GM21526 (cell line): ENCODE data around the gene SIRT4.

ENCODE experiments used
- ATAC-seq: cut with Tn5 transposase; IDR thresholded peaks from one replicate; pipeline ENCODE4 v1.9.1; 2021; ENCODE audit warnings: moderate library complexity; ENCODE audit not compliant: unreplicated experiment, low FRiP score

SIRT4 gene

DNA sequence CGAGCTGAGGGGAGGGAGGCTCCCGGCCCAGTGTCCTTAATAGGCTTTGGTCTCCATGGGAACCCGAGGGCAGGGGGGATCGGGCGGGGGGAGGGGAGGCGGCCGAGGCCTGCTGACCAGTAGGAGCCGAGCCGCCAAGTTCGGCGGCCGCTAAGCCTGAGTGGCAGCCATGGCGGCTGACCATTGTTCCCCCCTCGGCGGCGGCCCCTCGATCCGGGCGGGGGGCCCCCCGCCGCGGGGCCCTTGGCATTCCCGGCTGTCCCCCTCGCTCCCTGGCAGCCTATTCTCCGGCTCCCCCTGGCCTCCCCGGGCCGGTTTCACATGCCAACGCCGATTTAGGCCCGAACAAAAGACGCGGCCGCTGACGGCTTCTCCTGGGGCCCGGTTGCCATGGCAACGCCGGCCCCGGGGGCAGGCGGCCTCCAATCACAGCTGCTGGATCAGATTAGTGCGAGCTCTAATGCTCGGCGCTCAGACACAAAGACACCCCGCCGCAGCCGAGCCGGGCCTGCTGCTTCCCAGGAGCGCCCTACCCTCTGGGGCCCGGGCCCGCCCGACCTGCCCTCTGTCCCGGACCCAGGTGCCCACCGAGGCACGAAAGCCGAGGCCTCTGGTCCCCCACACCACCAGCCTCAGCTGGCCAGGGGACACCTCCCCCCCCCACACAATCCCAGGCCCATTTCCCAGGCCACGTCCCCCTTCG, 59.5 kb downstream of the SIRT4 start:
- no peak for ATAC-seq
